Uterus (tissue), 2 donors: ENCODE measurements around the gene HTR2A.

ENCODE experiments used
- POLR2A ChIP-seq, 2 donors: fragments of 450-650 bp; IDR thresholded peaks; one replicate each; pipeline ENCODE4 v1.6.1; 2016; ENCODE audit warnings: antibody characterized with exemption in 2 of 2, mild to moderate bottlenecking in 1 of 2, moderate library complexity in 1 of 2
- TF ChIP-seq, protein P1 (sequence below), 4 experiments: fragments of 200-600 bp in 2 of 4; fragments of 450-650 bp in 2 of 4; sonication (generic) in 2 of 4; IDR thresholded peaks; one replicate each; pipeline ENCODE4 v1.5.1; 2016 to 2019; ENCODE audit warnings: antibody characterized with exemption in 4 of 4, mild to moderate bottlenecking in 2 of 4, moderate library complexity in 1 of 4

DNA sequence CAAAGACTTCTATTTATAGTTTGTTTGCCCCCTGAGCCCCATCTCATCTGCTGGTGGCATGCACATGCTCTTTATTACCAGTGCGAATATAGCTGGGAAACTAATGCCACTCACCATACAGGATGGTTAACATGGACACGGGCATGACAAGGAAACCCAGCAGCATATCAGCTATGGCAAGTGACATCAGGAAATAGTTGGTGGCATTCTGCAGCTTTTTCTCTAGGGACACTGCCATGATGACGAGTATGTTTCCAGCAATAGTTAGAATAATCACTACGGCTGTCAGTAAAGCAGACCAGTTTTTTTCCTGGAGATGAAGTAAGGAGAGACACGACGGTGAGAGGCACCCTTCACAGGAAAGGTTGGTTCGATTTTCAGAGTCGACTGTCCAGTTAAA is 1.5 kb downstream of the HTR2A start:
- TF ChIP-seq, protein P1, sequence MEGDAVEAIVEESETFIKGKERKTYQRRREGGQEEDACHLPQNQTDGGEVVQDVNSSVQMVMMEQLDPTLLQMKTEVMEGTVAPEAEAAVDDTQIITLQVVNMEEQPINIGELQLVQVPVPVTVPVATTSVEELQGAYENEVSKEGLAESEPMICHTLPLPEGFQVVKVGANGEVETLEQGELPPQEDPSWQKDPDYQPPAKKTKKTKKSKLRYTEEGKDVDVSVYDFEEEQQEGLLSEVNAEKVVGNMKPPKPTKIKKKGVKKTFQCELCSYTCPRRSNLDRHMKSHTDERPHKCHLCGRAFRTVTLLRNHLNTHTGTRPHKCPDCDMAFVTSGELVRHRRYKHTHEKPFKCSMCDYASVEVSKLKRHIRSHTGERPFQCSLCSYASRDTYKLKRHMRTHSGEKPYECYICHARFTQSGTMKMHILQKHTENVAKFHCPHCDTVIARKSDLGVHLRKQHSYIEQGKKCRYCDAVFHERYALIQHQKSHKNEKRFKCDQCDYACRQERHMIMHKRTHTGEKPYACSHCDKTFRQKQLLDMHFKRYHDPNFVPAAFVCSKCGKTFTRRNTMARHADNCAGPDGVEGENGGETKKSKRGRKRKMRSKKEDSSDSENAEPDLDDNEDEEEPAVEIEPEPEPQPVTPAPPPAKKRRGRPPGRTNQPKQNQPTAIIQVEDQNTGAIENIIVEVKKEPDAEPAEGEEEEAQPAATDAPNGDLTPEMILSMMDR (IDR thresholded peaks at IDR 0.05), result no peak
- no peak for TF ChIP-seq POLR2A (IDR thresholded peaks at IDR 0.05)
